ENCODE measurements around the gene POLR3GL. TPM values are rescaled to one million over a fixed set of nuclear protein-coding genes. Genes with fewer than 3 reads are reported as not detected.
"Not testable (repeated sequence)": the region's sequence is repeated elsewhere in the genome, so short reads cannot be mapped to it uniquely, and the experiment has no call there.

The POLR3GL gene
- total RNA-seq, 1 donor from 2014 or later, result 14.9 TPM

GRCh38 chr1:146019231-146020057, 55.0 kb downstream of the POLR3GL start:
- no peak for DNase-seq (ENCODE audit: low read depth in 2 of 2)

GRCh38 chr1:146020058-146021049, 55.9 kb downstream of the POLR3GL start:
- DNase-seq (ENCODE audit: low read depth in 2 of 2), result no peak

- no peak for DNase-seq (ENCODE audit: low read depth in 2 of 2)
These were observed 56.6 kb downstream of the POLR3GL start for GRCh38 chr1:146021050-146021445.

GRCh38 chr1:146021622-146022402, 57.3 kb downstream of the POLR3GL start, which contains the start of gene HJV:
HJV (minus strand) TSS chr1:146021735; CDS start chr1:146020231, 1,504 bp downstream.
- no peak for DNase-seq (ENCODE audit: low read depth in 2 of 2)

- DNase-seq (ENCODE audit: low read depth in 2 of 2), result no peak
These were observed 58.1 kb downstream of the POLR3GL start for GRCh38 chr1:146022403-146023127.

- not testable (repeated sequence) for DNase-seq (ENCODE audit: low read depth in 2 of 2)
These were observed 61.5 kb downstream of the POLR3GL start for GRCh38 chr1:146025787-146026495.

- not testable (repeated sequence) for DNase-seq (ENCODE audit: low read depth in 2 of 2)
These were observed 62.2 kb downstream of the POLR3GL start for GRCh38 chr1:146026650-146027049.

Other genes with a start within 250 kb of the POLR3GL start
- not detected in 2 replicates for gene CD160, start 245.2 kb upstream of the POLR3GL start, total RNA-seq
- gene RNF115, start 140.6 kb upstream of the POLR3GL start, total RNA-seq, result 9.5 and 9.8 TPM in 2 replicates
- gene POLR3C, start 140.5 kb upstream of the POLR3GL start, total RNA-seq, result 19.4 and 19.8 TPM in 2 replicates
- gene NUDT17, start 119.1 kb upstream of the POLR3GL start, total RNA-seq, result 2.4 and 3.1 TPM in 2 replicates
- gene PIAS3, start 105.6 kb upstream of the POLR3GL start, total RNA-seq, result 4.1 and 4.8 TPM in 2 replicates
- gene ANKRD35, start 78.8 kb upstream of the POLR3GL start, total RNA-seq, result under 0.01 and 0.22 TPM in 2 replicates
- 0.79 and 6.1 TPM in 2 replicates for gene ITGA10, start 54.6 kb upstream of the POLR3GL start, total RNA-seq
- 24.8 and 31.9 TPM in 2 replicates for gene PEX11B, start 46.0 kb upstream of the POLR3GL start, total RNA-seq
- gene RBM8A, start 37.2 kb upstream of the POLR3GL start, total RNA-seq, result 71.7 and 77.8 TPM in 2 replicates
- gene LIX1L, start 6.7 kb upstream of the POLR3GL start, total RNA-seq, result 18.1 and 21.8 TPM in 2 replicates
- gene ANKRD34A, start 115 bp upstream of the POLR3GL start, total RNA-seq, result under 0.01 TPM in 1 of 2 replicates, not detected in the other
- gene TXNIP, start 31.9 kb downstream of the POLR3GL start, total RNA-seq, result 65.4 and 81.9 TPM in 2 replicates
- gene HJV, start 57.0 kb downstream of the POLR3GL start, total RNA-seq, result not detected in 2 replicates
- gene NBPF10, start 180.1 kb downstream of the POLR3GL start, total RNA-seq, result 0.22 and 0.40 TPM in 2 replicates